Astrocyte of the cerebellum (primary cell): Measurements from ENCODE around the gene FBN2.

Experiments used
- DNase-seq: peaks from one replicate; pipeline ENCODE4 v3.0.0-alpha.2; 2011; ENCODE audit warnings: low read depth
- H3K4me3 ChIP-seq: 2 replicates; pipeline ENCODE4 v1.5.1; 2011; ENCODE audit warnings: mild to moderate bottlenecking, low read depth, low read length, moderate library complexity
- CTCF ChIP-seq: IDR thresholded peaks from 2 replicates; pipeline ENCODE4 v1.5.1; 2012; ENCODE audit warnings: low read length, low read depth, moderate library complexity, mild to moderate bottlenecking; ENCODE audit errors: missing control alignments
- in situ Hi-C: cut with HindIII; loops from 2 replicates; pipeline ENCODE4 v1.10.0; 2017; ENCODE audit warnings: low sequenced_read_pairs

FBN2 gene

GRCh38 chr5:128572051-128572929 lies 34.2 kb upstream of the FBN2 start:
- TF ChIP-seq CTCF = no peak
- in situ Hi-C loops = no loop called here
- DNase-seq = no peak
- no peak overlapping the region for H3K4me3 ChIP-seq

- TF ChIP-seq CTCF = no peak
- in situ Hi-C loops = no loop called here
Measured at GRCh38 chr5:128566178-128566577, 28.1 kb upstream of the FBN2 start.

GRCh38 chr5:128559300-128560297 lies 21.6 kb upstream of the FBN2 start:
- H3K4me3 ChIP-seq = no peak overlapping the region
- no peak for TF ChIP-seq CTCF
- in situ Hi-C loops = no loop called here
- DNase-seq = no peak

More at GRCh38 chr5:128566178-128566577, 28.1 kb upstream of the FBN2 start:
- DNase-seq = no peak
- no peak overlapping the region for H3K4me3 ChIP-seq

- no peak for TF ChIP-seq CTCF
- in situ Hi-C loops = no loop called here
- H3K4me3 ChIP-seq = no peak overlapping the region
- no peak for DNase-seq
Measured at GRCh38 chr5:128553747-128554146, 15.7 kb upstream of the FBN2 start.

GRCh38 chr5:128551476-128551875 lies 13.4 kb upstream of the FBN2 start:
- in situ Hi-C loops = no loop called here
- TF ChIP-seq CTCF = no peak
- no peak for DNase-seq
- H3K4me3 ChIP-seq = no peak overlapping the region

- in situ Hi-C loops = no loop called here
- no peak overlapping the region for H3K4me3 ChIP-seq
- no peak for TF ChIP-seq CTCF
- no peak for DNase-seq
Measured at GRCh38 chr5:128549496-128549895, 11.5 kb upstream of the FBN2 start.
